GM04503 (cell line): ENCODE data around the gene GNG7.
"Not testable (repeated sequence)": the region's sequence is repeated elsewhere in the genome, so short reads cannot be mapped to it uniquely, and the experiment has no call there.

Source experiments
- DNase-seq: peaks from one replicate; pipeline ENCODE4 v3.0.0-alpha.2; 2012; ENCODE audit warnings: low read depth

The GNG7 gene

GRCh38 chr19:2484178-2484937, 218.1 kb downstream of the GNG7 start:
- no peak for DNase-seq

- no peak for DNase-seq
Observed at GRCh38 chr19:2483484-2484151, 218.9 kb downstream of the GNG7 start.

GRCh38 chr19:2483084-2483483, 219.4 kb downstream of the GNG7 start:
- no peak for DNase-seq

GRCh38 chr19:2482354-2483038, 220.0 kb downstream of the GNG7 start:
- no peak for DNase-seq

GRCh38 chr19:2481466-2481865, 221.0 kb downstream of the GNG7 start:
- DNase-seq, result no peak

GRCh38 chr19:2479556-2480194, 222.8 kb downstream of the GNG7 start:
- DNase-seq, result no peak

- DNase-seq, result no peak
Observed at GRCh38 chr19:2478756-2479555, 223.5 kb downstream of the GNG7 start.

GRCh38 chr19:2478278-2478755, 224.2 kb downstream of the GNG7 start:
- no peak for DNase-seq

- no peak for DNase-seq
Observed at GRCh38 chr19:2477732-2478191, 224.7 kb downstream of the GNG7 start.

GRCh38 chr19:2477141-2477710, 225.3 kb downstream of the GNG7 start:
- no peak for DNase-seq

- DNase-seq, result no peak
Observed at GRCh38 chr19:2476451-2477140, 225.9 kb downstream of the GNG7 start.

GRCh38 chr19:2475702-2476450, 226.6 kb downstream of the GNG7 start, which contains the start of gene GADD45B:
Gene GADD45B (plus strand): TSS chr19:2476127. CDS start chr19:2476359, 232 bp downstream.
- peak; percentile 88 for DNase-seq

GRCh38 chr19:2475018-2475701, 227.3 kb downstream of the GNG7 start:
- no peak for DNase-seq

GRCh38 chr19:2474232-2475017, 228.1 kb downstream of the GNG7 start:
- no peak for DNase-seq

GRCh38 chr19:2469915-2470200, 232.6 kb downstream of the GNG7 start:
- not testable (repeated sequence) for DNase-seq

- no peak for DNase-seq
Observed at GRCh38 chr19:2469102-2469914, 233.2 kb downstream of the GNG7 start.

- no peak for DNase-seq
Observed at GRCh38 chr19:2468596-2468995, 233.9 kb downstream of the GNG7 start.

- DNase-seq, result no peak
Observed at GRCh38 chr19:2464389-2464788, 238.1 kb downstream of the GNG7 start.
